Prostate gland (tissue), 2 donors: ENCODE measurements around the gene NHS. TPM values are rescaled to one million over a fixed set of nuclear protein-coding genes. Genes with fewer than 3 reads are reported as not detected.

ENCODE experiments used
- DNase-seq: peaks from one replicate; pipeline ENCODE4 v3.0.0-alpha.2; 2019; ENCODE audit warnings: low spot score
- H3K27ac ChIP-seq, 2 donors: fragments of 200-600 bp; sonication (generic); 2 replicates each; pipeline ENCODE4 v1.5.1; 2017 to 2019
- H3K27me3 ChIP-seq: fragments of 200-600 bp; sonication (generic); replicated peaks from 2 replicates; pipeline ENCODE4 v1.5.1; 2019; ENCODE audit not compliant: insufficient read depth
- H3K36me3 ChIP-seq, 2 donors: fragments of 200-600 bp; sonication (generic); 1 replicate in 1 of 2; 2 replicates in 1 of 2; pipeline versions ENCODE4 v1.5.1 to v1.8.1; 2017 to 2019
- H3K4me1 ChIP-seq: fragments of 200-600 bp; sonication (generic); replicated peaks from 2 replicates; pipeline ENCODE4 v1.5.1; 2019
- H3K4me3 ChIP-seq, 2 donors: fragments of 200-600 bp; sonication (generic); 2 replicates each; pipeline ENCODE4 v1.5.1; 2017 to 2019
- H3K9me3 ChIP-seq: fragments of 200-600 bp; sonication (generic); 2 replicates; pipeline ENCODE4 v1.5.1; 2017
- CTCF ChIP-seq, 4 experiments: fragments of 200-600 bp in 2 of 4; fragments of 450-650 bp in 2 of 4; sonication (generic) in 2 of 4; IDR thresholded peaks; 1 replicate in 3 of 4; 2 replicates in 1 of 4; pipeline ENCODE4 v1.5.1; 2016 to 2019; ENCODE audit warnings: antibody characterized with exemption in 4 of 4, mild to moderate bottlenecking in 2 of 4, moderate library complexity in 2 of 4
- POLR2A ChIP-seq: fragments of 450-650 bp; IDR thresholded peaks from one replicate; pipeline ENCODE4 v1.6.1; 2016; ENCODE audit warnings: antibody characterized with exemption, mild to moderate bottlenecking
- POLR2AphosphoS5 ChIP-seq: sonication (generic); formaldehyde crosslinking; IDR thresholded peaks from one replicate; pipeline ENCODE4 v1.6.1; 2017; ENCODE audit warnings: antibody characterized with exemption
- WGBS: methylation state at CpG from one replicate; pipeline ENCODE4 v1.1.5; 2018; 5-methylcytosine and 5-hydroxymethylcytosine counted together
- intact Hi-C: fragments of 100-400 bp; cut with DNase I; formaldehyde crosslinking; loops from one replicate; pipeline ENCODE4 v1.14.2; 2022
- total RNA-seq, 2 donors: library from RNA; depleted of rRNA; stranded (reverse); fragments of >200 nt; gene quantifications; one replicate each; pipeline ENCODE4 v1.1.0, GENCODE V29; 2016

NHS gene
- total RNA-seq, 2 donors from 2014 or later = 4.8 to 17.7 TPM

- intact Hi-C loops = no loop called here
- 80% methylated on average over 5 of the region's 5 CpGs for WGBS
- Histone ChIP-seq H3K36me3 (no peaks in the 10 kb centered on the region), H3K9me3 (no peaks in the 10 kb centered on the region), H3K27ac (no peak overlapping the region), H3K4me3 (no peak overlapping the region), H3K27me3 (no peaks in the 10 kb centered on the region), H3K4me1 (no peaks in the 10 kb centered on the region)
- DNase-seq = no peak
- TF ChIP-seq CTCF (IDR thresholded peaks at IDR 0.05) = no peak
- no peak for TF ChIP-seq POLR2AphosphoS5
- no peak for TF ChIP-seq POLR2A
Measured at GRCh38 chrX:17748684-17749083, 373.7 kb downstream of the NHS start.

- no peak overlapping the region for H3K27ac ChIP-seq
- intact Hi-C loops = no loop called here
- H3K9me3 ChIP-seq = no peaks in the 10 kb centered on the region
- no peaks in the 10 kb centered on the region for H3K4me1 ChIP-seq
- 80% methylated on average over 3 of the region's 3 CpGs for whole genome bisulfite sequencing
- no peaks in the 10 kb centered on the region for H3K36me3 ChIP-seq
- H3K4me3 ChIP-seq = no peak overlapping the region
- no peak for DNase-seq
- TF ChIP-seq POLR2A = no peak
- TF ChIP-seq CTCF (IDR thresholded peaks at IDR 0.05) = no peak
- TF ChIP-seq POLR2AphosphoS5 = no peak
- no peaks in the 10 kb centered on the region for H3K27me3 ChIP-seq
Measured at GRCh38 chrX:17750436-17750835, 375.4 kb downstream of the NHS start.

- intact Hi-C loops = no loop called here
- Histone ChIP-seq H3K4me3 (no peak overlapping the region), H3K4me1 (no peaks in the 10 kb centered on the region), H3K9me3 (no peaks in the 10 kb centered on the region), H3K27ac (no peak overlapping the region), H3K27me3 (no peaks in the 10 kb centered on the region), H3K36me3 (no peaks in the 10 kb centered on the region)
- TF ChIP-seq CTCF (IDR thresholded peaks at IDR 0.05) (no peak), POLR2AphosphoS5 (no peak), POLR2A (no peak)
- WGBS = 76% methylated on average over 2 of the region's 2 CpGs
- DNase-seq = no peak
Measured at GRCh38 chrX:17758382-17758781, 383.4 kb downstream of the NHS start.

- Histone ChIP-seq H3K4me3 (no peak overlapping the region), H3K4me1 (no peaks in the 10 kb centered on the region), H3K27me3 (no peaks in the 10 kb centered on the region), H3K36me3 (no peaks in the 10 kb centered on the region), H3K27ac (no peak overlapping the region), H3K9me3 (no peaks in the 10 kb centered on the region)
- intact Hi-C loops = no loop called here
- TF ChIP-seq POLR2AphosphoS5 (no peak), CTCF (IDR thresholded peaks at IDR 0.05) (no peak)
- WGBS = 77% methylated on average over 1 of the region's 1 CpG
- no peak for DNase-seq
Measured at GRCh38 chrX:17759990-17760389, 385.0 kb downstream of the NHS start.

- no peak for TF ChIP-seq CTCF (IDR thresholded peaks at IDR 0.05)
- TF ChIP-seq POLR2A = no peak
- TF ChIP-seq POLR2AphosphoS5 = no peak
Measured at GRCh38 chrX:17767734-17768133, 392.7 kb downstream of the NHS start.

More at GRCh38 chrX:17767734-17768133, 392.7 kb downstream of the NHS start:
- DNase-seq = no peak
- Histone ChIP-seq H3K36me3 (no peaks in the 10 kb centered on the region), H3K27me3 (no peaks in the 10 kb centered on the region), H3K4me1 (no peaks in the 10 kb centered on the region), H3K4me3 (no peak overlapping the region), H3K9me3 (no peaks in the 10 kb centered on the region), H3K27ac (no peak overlapping the region)
- intact Hi-C loops = no loop called here
- WGBS = 27% methylated on average over 1 of the region's 1 CpG
